GM12801 (cell line): ENCODE data around the gene MMP11.

Source experiments
- CTCF ChIP-seq: IDR thresholded peaks from one replicate; pipeline ENCODE4 v1.5.1; 2011; ENCODE audit warnings: control low read depth; ENCODE audit not compliant: insufficient read length; ENCODE audit errors: extremely low read depth

MMP11 gene

DNA sequence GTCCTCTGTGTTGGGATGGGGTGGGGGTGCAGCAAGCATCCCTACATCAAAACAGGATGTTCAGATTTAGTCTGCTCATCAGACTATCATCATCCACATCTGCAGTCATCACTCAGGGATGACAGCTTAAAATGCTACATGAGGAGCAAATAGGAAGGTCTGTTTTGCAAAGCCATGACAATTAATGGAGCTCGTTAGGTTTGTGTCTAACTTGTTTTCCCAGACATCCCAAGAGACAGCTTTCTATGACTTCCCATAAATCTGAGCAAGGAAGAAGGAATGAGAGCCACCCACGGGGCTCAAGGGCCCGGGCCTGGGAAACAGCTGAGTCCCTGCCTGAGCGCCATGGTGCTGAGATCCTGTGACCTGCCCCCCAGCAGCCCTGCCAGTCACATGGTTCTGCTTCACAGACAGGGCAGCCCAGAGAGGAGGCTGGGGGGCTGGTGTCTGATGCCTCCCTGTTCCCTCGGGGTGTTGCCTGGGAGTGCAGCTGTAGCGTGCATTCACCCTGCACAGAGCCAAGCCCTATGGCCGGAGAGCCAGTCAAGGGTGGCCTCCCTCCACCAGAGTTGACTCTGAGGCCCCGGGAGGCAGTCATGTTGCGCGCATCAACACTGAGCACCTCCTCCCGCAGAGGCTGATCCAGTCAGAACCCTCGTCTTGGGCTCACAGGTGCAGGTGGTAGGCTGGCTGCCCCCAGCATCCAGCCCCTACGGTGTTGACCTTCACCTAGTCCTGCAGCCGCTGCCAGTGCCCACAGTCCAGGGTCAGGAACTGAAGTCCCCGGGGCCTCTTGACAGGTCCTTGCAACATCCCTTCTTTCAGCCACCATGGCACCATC is 54.1 kb downstream of the MMP11 start:
- TF ChIP-seq CTCF = no peak

DNA sequence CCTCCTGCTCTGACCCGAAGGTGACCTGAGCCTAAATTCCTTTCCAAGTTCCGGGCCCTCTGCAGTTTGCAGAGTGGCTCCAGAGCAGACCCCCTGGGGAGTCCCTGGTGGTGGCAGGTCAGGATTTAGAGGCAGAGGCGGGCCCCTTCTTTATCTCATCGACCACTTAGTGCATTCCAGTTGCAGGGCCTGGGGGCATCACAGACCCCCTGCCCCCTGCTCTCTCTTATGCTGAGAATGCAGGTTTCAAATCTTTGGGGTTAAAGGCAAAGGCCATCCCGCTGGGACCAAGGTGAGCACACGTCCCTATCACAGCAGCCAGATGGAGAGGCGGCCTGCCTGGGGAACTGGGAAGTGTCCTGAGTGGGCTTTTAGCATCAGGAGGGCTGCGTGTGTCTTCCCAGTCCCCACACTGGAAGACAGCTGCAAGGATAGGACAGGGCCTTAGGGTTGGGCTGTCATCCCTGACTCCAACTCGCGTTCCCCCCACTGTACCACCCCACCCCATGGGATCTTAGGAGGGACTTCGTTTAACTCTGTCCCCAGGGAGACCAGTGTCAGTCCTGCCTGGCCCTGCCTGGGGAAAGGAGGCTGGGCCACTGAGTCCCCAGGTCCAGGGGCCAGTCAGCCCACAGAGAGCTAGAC is 54.8 kb downstream of the MMP11 start:
- no peak for TF ChIP-seq CTCF

DNA sequence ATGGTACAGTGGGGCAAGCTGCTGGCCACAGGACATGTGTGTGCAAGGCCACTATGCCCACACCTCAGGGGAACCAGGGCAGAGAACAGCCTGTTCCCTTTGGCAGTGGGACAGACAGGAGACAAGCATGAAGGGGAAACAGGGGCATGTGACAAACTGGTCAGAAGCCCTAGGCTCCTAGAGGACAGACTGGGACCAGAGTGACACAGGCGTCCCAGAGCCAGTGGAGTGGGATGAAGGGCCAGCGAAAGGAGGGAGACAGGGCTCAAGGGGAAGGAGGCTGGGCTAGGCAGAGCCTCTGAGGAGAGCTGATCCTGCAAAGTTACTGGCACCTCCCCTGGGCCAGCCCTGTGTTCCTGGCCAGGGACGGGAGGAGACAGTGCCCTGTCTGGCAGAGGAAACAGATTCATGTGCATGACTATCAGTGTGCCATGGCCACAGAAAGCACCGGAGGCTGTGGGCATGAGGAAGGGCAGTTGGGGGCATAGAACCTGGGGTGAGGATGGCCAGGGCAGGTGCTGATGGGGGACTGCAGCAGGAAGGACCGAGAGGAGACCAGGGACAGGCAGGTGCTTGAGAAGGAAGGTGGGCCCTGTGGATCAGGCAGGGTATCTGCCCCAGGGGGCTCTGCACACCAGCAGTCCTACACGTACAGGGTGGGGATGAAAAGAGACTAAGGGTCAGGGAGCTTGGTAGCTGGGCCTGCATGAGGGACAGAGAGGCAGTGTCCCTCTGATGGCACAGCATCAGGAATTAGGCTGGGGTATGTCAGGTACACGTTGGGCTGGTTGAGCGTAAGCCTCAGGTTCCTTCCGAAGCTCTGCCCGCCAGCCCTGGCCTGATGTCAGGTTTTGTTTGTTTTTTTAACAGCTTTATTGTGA is 56.4 kb downstream of the MMP11 start:
- TF ChIP-seq CTCF = no peak

GRCh38 chr22:23829845-23830372 is 57.3 kb downstream of the MMP11 start:
- no peak for TF ChIP-seq CTCF

- no peak for TF ChIP-seq CTCF
These were observed 58.6 kb downstream of the MMP11 start for GRCh38 chr22:23831261-23831660.

DNA sequence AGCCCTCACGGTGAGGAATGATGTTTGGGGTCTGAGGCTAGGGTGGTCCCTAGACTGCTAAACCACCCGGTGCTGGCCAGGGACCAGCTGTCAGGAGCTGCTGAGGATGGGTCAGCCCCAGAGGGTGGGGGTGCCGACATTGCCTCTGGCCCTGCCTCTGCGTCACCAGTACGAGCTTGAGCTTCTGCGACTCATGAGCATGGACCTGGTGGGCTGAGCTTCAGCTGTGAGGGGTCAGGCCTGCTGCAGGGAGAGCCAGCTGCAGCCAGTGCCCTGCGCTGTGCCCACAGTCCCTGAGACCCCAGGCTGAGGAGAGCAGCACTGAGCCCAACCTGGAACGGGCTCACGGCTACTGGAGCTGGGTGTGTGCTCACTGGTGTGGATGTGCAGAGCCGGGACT is 59.1 kb downstream of the MMP11 start:
- TF ChIP-seq CTCF = no peak
